Measurements from ENCODE around the gene CRYL1.

The CRYL1 gene

GRCh38 chr13:20526664-20527063 lies 1.0 kb upstream of the CRYL1 start:
- no peak for DNase-seq

GRCh38 chr13:20525144-20525600 lies 485 bp downstream of the CRYL1 start:
- no peak for DNase-seq

- DNase-seq = no peak
Measured at GRCh38 chr13:20521364-20522115, 4.1 kb downstream of the CRYL1 start.

- DNase-seq = no peak
Measured at GRCh38 chr13:20519875-20520274, 5.8 kb downstream of the CRYL1 start.

GRCh38 chr13:20518660-20519100 lies 7.0 kb downstream of the CRYL1 start:
- DNase-seq = no peak

- DNase-seq = no peak
Measured at GRCh38 chr13:20514866-20515265, 10.8 kb downstream of the CRYL1 start.

- no peak for DNase-seq
Measured at GRCh38 chr13:20513466-20513995, 12.1 kb downstream of the CRYL1 start.

- DNase-seq = no peak
Measured at GRCh38 chr13:20512042-20512683, 13.5 kb downstream of the CRYL1 start.

GRCh38 chr13:20506696-20507095 lies 19.0 kb downstream of the CRYL1 start:
- DNase-seq = no peak

- DNase-seq = no peak
Measured at GRCh38 chr13:20505405-20506366, 20.0 kb downstream of the CRYL1 start.

- no peak for DNase-seq
Measured at GRCh38 chr13:20503088-20504083, 22.3 kb downstream of the CRYL1 start.

GRCh38 chr13:20501592-20501991 lies 24.1 kb downstream of the CRYL1 start:
- no peak for DNase-seq

- no peak for DNase-seq
Measured at GRCh38 chr13:20501120-20501519, 24.5 kb downstream of the CRYL1 start.

- no peak for DNase-seq
Measured at GRCh38 chr13:20499986-20500385, 25.7 kb downstream of the CRYL1 start.

- no peak for DNase-seq
Measured at GRCh38 chr13:20498659-20499058, 27.0 kb downstream of the CRYL1 start.

- DNase-seq = no peak
Measured at GRCh38 chr13:20498129-20498528, 27.5 kb downstream of the CRYL1 start.

GRCh38 chr13:20497006-20497775 lies 28.5 kb downstream of the CRYL1 start:
- no peak for DNase-seq

GRCh38 chr13:20495087-20496023 lies 30.3 kb downstream of the CRYL1 start:
- no peak for DNase-seq

- DNase-seq = no peak
Measured at GRCh38 chr13:20494656-20495055, 31.0 kb downstream of the CRYL1 start.

- DNase-seq = no peak
Measured at GRCh38 chr13:20492641-20493040, 33.0 kb downstream of the CRYL1 start.

Data from NCI-H2107 (cell line).